ENCODE results near the gene CXCR4. TPM values are rescaled to one million over a fixed set of nuclear protein-coding genes. Genes with fewer than 3 reads are reported as not detected.

CXCR4 gene
- total RNA-seq, 1 experiment from 2014 or later, result 1.1 TPM

- DNase-seq (ENCODE audit: low read depth, low spot score) (no peak), ATAC-seq (no peak)
- BruUV-seq (replicated peaks), result no TSS peak
- H3K27ac ChIP-seq (ENCODE audit: low read length), result no peak overlapping the region
- H3K9me3 ChIP-seq (ENCODE audit: control insufficient read depth, insufficient read depth, low read depth, low read length), result no peaks in the 10 kb centered on the region
- H3K27me3 ChIP-seq (ENCODE audit: control insufficient read depth, insufficient read depth, low read length), result peaks cover 10% of the 10 kb centered on the region
- ChIA-PET CTCF (no interaction called here), POLR2A (no interaction called here)
- H3K4me1 ChIP-seq (ENCODE audit: control insufficient read depth, insufficient read depth, low read length), result no peaks in the 10 kb centered on the region
- intact Hi-C loops (cut with micrococcal nuclease; ENCODE audit: unreplicated experiment), result no loop called here
- H3K36me3 ChIP-seq (ENCODE audit: control insufficient read depth, insufficient read depth, low read length), result no peaks in the 10 kb centered on the region
- no peak overlapping the region for H3K4me3 ChIP-seq (ENCODE audit: low read depth in 2 of 2, low read length in 2 of 2)
- TF ChIP-seq CTCF (IDR thresholded peaks at IDR 0.05), result no peak
- TF ChIP-seq TCF7L2 (IDR thresholded peaks at IDR 0.05; ENCODE audit: low read depth, low read length), result no peak
- TF ChIP-seq POLR2AphosphoS5 (IDR thresholded peaks at IDR 0.05; ENCODE audit: low read depth, low read length), result no peak
- TF ChIP-seq SIN3A (IDR thresholded peaks at IDR 0.05; ENCODE audit: borderline replicate concordance, insufficient read depth, low read depth, low read length), result no peak
- TF ChIP-seq REST (IDR thresholded peaks at IDR 0.05; ENCODE audit: insufficient read depth in 1 of 2, low read depth in 2 of 2, low read length in 1 of 2), result no peak
- in situ Hi-C loops (cut with HindIII; ENCODE audit: low pct_unique_long_range_greater_than_20kb, low sequenced_read_pairs), result no loop called here
Measured at GRCh38 chr2:136133586-136133985, 15.6 kb upstream of the CXCR4 start.

- H3K27ac ChIP-seq (ENCODE audit: low read length), result no peak overlapping the region
- intact Hi-C loops (cut with micrococcal nuclease; ENCODE audit: unreplicated experiment) (no loop called here), in situ Hi-C loops (cut with HindIII; ENCODE audit: low pct_unique_long_range_greater_than_20kb, low sequenced_read_pairs) (no loop called here)
- H3K4me3 ChIP-seq (ENCODE audit: low read depth in 2 of 2, low read length in 2 of 2), result no peak overlapping the region
- ATAC-seq, result no peak
- ChIA-PET CTCF (no interaction called here), POLR2A (no interaction called here)
- DNase-seq (ENCODE audit: low read depth, low spot score), result no peak
- no peak for TF ChIP-seq SIN3A (IDR thresholded peaks at IDR 0.05; ENCODE audit: borderline replicate concordance, insufficient read depth, low read depth, low read length)
- TF ChIP-seq TCF7L2 (IDR thresholded peaks at IDR 0.05; ENCODE audit: low read depth, low read length), result no peak
- TF ChIP-seq REST (IDR thresholded peaks at IDR 0.05; ENCODE audit: insufficient read depth in 1 of 2, low read depth in 2 of 2, low read length in 1 of 2), result no peak
- TF ChIP-seq CTCF (IDR thresholded peaks at IDR 0.05), result no peak
- no peaks in the 10 kb centered on the region for H3K36me3 ChIP-seq (ENCODE audit: control insufficient read depth, insufficient read depth, low read length)
- peaks cover 10% of the 10 kb centered on the region for H3K27me3 ChIP-seq (ENCODE audit: control insufficient read depth, insufficient read depth, low read length)
- H3K4me1 ChIP-seq (ENCODE audit: control insufficient read depth, insufficient read depth, low read length), result no peaks in the 10 kb centered on the region
- no TSS peak for BruUV-seq (replicated peaks)
- no peaks in the 10 kb centered on the region for H3K9me3 ChIP-seq (ENCODE audit: control insufficient read depth, insufficient read depth, low read depth, low read length)
Measured at GRCh38 chr2:136133176-136133575, 15.2 kb upstream of the CXCR4 start.
